GM21576 (cell line): ENCODE results near the gene ZBED2.
"Not testable (repeated sequence)": the region's sequence is repeated elsewhere in the genome, so short reads cannot be mapped to it uniquely, and the experiment has no call there.

Experiments used
- ATAC-seq: cut with Tn5 transposase; IDR thresholded peaks from one replicate; pipeline ENCODE4 v1.9.1; 2021; ENCODE audit warnings: mild to moderate bottlenecking, moderate library complexity; ENCODE audit not compliant: unreplicated experiment

ZBED2 gene, protein sequence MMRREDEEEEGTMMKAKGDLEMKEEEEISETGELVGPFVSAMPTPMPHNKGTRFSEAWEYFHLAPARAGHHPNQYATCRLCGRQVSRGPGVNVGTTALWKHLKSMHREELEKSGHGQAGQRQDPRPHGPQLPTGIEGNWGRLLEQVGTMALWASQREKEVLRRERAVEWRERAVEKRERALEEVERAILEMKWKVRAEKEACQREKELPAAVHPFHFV

GRCh38 chr3:111595232-111595631 is at the start of gene ZBED2:
Gene ZBED2 (minus strand): TSS chr3:111595346. CDS start chr3:111594201, 1,145 bp downstream.
- peak; percentile 57 for ATAC-seq

DNA sequence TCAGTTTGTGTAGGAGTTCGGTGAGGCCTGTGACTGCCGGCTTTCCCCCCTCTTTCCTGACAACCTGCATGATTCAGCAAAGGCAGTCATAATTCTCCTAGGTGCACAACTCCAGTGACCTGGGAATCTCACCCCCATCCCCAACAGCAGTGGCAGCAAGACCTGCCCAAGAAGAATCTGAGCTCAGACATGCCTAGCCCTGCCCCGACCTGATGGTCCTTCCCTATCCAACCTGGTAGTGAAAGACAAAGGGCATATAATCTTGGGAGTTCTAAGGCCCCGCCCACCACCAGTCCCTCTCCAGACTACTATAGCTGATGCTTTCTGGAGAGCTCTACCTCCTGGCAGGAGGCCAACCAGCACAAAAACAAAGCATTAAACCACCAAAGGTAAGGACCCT is 44.2 kb upstream of the ZBED2 start:
- no peak for ATAC-seq

DNA sequence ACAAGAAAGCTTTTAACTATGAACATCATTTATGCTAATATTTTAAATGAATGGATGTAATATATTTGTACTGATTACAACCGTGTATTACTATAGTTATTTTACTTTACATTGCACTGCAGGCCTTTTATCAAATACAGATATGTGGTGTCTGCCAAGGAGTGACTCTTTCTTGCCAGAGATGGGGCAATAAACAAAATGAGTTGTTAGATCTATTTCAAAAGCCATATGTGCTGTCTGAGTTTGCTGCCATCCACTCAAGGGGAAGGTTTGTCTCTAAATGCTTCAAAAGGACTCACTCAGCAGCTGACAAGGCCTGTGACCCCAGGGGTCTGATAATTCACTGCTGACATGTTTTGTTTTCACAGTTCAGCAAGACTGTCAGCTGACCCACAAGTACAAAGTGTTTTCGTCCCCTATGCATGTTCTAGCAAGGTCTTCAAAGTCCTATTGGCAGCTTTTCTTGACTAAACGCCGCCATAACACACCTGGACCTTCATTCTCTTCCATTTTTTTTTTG is 41.3 kb upstream of the ZBED2 start:
- ATAC-seq = no peak

- ATAC-seq = no peak
Observed at GRCh38 chr3:111635403-111635802, 40.3 kb upstream of the ZBED2 start.

DNA sequence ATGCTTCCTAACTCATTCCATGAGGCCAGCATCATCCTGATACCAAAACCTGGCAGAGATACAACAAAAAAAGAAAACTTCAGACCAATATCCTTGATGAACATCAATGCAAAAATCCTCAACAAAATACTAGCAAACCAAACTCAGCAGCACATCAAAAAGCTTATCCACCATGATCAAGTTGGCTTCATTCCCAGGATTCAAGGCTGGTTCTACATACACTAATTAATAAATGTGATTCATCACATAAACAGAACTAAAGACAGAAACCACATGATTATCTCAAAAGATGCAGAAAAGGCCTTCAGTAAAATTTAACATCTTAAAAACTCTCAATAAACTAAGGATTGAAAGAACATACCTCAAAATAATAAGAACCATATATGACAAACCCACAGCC is 35.5 kb upstream of the ZBED2 start:
- ATAC-seq = not testable (repeated sequence)

GRCh38 chr3:111629018-111629417 is 33.9 kb upstream of the ZBED2 start:
- not testable (repeated sequence) for ATAC-seq

DNA sequence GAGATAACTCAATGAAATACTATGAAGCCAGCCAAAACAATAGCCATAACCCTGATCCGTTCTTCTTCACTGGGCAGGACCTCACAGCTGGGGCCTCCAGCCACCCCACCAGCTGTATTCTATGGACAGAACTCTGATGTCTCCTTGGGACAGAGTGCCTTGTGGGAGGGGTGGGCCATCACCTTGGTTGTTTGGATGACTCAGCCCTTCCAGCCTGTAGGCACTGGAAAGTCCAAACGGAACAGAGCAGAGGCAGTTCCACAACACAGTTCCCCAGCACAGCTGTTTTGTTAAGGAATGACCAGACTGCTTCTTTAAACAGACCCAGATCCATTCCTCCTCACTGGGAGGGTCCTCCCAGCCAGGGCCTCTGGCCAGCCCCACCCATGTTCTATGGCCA is 31.9 kb upstream of the ZBED2 start:
- no peak for ATAC-seq

DNA sequence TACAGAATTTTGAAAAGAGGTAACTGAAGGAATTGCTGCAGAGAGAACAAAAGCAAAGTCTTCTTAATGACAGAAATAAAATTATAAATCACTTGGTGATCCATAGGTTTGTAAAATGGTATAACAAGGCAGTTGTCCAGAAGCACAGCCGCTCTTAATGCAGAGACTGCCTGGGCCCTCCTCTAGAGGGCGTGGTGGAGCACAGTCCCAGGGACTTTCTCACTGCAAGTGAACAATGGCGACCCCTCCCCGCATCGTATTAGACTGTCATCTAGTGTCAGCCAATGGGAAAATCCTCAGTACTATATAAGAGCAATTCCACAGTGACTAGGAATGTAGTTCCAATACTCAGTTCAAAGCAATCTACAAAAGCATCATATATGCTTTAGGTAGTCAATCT is 26.4 kb upstream of the ZBED2 start:
- no peak for ATAC-seq

DNA sequence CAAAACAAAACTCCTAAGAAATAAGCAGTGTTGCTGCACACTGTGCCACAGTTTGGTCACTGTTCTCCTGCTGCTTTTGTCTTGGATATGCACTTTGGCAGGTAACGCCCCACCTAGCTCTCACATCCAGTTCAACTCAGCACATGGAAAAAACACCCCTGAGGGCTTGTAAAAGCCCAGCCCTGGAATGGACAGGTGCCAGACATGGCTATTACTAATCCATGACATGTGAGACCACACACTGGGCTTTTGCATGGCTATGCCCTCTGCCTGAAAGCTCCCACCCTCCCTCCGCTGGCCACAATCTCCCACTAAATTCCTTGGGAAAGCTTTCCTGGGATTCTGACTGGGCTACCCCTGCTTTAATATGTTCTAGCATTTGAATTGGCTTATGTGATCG is 24.7 kb upstream of the ZBED2 start:
- no peak for ATAC-seq

DNA sequence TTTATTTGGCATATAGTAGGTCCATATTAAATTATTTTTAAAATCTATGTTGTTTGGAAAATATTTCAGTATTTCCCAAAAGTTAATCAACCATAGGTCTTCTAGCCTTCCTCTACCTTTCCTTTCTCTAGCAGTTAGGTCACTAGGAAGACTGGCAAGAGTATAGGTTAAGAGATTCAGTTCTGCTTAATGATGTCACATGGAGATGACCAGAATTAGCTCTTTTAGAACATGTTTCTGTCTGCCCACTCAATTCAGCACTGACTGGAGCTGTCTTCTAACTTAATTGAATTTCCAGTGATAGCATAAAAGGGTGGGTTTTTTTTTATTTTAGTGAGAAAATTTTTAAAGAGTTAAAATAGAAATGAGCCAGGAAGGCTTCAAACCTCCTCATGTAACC is 23.8 kb upstream of the ZBED2 start:
- ATAC-seq = no peak

- no peak for ATAC-seq
Observed at GRCh38 chr3:111617912-111618601, 22.9 kb upstream of the ZBED2 start.

DNA sequence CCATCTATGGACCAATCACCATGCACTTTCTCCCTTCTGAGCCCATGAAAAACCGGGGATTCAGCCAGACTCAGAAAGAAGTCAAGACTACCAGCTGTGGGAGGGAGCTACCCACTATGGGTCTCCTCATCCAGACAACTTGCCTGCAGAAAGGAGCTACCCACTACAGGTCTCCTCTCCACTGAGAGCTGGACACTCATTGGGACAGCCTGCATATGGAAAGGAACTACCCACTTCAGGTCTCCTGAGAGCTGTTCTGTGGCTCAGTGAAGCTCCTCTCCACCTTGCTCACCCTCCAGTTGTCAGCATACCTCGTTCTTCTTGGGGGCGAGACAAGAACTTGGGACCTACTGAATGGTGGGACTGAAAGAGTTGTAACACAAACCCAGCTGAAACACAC is 22.3 kb upstream of the ZBED2 start:
- no peak for ATAC-seq

GRCh38 chr3:111616417-111617105 is 21.4 kb upstream of the ZBED2 start:
- peak; percentile 84 for ATAC-seq

DNA sequence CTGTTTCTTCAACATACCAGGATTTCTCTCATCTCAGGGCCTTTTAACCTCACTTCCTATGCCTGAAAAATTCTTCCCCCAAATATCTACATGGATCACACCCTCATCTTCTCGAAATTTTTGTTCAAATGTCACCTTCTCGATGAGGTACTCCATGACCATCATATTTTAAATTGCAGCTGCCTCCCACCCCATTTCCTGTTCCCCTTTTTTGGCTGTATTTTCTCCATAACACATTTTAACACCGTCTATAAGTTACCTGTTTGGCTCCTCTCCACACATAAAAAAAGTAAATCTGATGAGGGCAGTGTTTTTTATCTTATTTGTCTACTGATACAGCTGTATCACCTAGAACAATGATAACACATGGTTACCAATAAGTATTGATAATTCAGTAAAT is 20.7 kb upstream of the ZBED2 start:
- no peak for ATAC-seq

DNA sequence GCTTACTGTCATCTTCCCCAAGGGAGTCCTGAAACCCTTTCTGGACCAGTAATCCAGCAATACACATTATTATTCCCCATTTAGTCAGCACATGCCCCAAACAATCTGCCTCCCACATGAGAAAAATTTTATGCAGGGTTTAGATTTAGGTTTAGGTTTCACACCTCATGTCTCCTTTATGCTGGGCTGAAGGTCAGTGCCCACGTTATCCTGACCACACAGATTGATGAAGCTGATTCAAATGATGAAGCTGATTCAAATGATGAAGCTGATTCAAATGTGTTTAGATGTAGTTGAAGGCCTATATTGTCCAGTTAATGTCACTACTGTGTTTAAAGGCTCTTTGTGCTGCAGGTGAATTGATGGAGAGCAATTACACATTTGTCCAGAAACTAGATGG is 18.1 kb upstream of the ZBED2 start:
- no peak for ATAC-seq

- peak; percentile 12 for ATAC-seq
Observed at GRCh38 chr3:111610612-111611054, 15.5 kb upstream of the ZBED2 start.

DNA sequence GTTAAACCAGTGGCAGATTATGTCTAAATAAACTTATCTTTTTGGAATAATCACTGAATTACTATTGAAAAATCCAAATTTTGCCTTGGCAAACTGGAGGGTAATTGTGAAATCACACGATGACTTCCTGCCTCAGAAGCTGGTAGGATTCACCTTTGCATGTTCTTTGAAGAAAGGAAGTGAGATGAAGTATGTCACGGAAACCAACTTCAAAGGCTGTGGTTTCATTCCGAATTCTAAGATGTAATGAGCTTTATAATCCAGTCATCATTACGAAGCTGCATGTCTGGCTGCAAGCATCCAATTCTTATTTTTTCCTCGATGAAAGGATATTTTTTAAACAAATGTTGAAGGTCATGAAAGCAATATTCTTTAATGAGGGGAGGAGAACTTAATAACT is 15.0 kb upstream of the ZBED2 start:
- peak; percentile 93 for ATAC-seq

GRCh38 chr3:111609700-111610099 is 14.6 kb upstream of the ZBED2 start:
- ATAC-seq = no peak

- ATAC-seq = no peak
Observed at GRCh38 chr3:111608383-111608782, 13.2 kb upstream of the ZBED2 start.

DNA sequence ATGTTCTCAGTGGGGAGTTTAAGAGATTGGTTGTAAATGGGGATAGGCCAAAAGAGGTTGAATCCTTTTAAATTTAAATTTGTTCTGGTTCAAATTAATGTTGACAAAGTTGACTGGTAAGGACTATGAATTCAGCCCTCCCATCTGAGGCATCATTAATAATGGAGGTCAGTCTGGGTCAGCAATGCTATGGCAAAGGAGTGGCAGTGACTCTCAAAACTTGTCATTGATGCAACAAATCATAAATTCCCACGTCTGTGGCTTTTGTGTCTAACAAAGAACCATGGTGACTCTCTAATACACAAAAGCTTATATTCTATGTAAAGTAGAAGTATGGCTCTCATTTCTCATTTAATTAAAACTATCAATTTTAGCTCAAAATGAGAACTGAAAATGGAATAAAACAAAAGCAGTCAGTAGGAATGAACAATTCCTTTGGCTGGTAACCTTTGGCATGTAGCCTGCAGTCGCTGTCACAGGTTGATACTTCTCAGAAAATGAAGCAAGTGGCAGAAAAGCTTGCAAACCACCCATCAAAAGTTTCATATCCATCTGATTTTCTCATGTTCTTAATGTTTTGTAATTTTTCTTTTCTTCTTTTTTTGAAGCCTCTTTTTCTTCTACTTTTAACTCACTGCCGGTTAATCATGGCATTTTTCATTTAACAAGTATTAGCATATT is 12.2 kb upstream of the ZBED2 start:
- ATAC-seq = no peak

GRCh38 chr3:111605493-111605892 is 10.3 kb upstream of the ZBED2 start:
- no peak for ATAC-seq
